GM21423 (cell line): Measurements from ENCODE around the gene THEMIS2.
A peak's percentile ranks its signal among the peaks of the same experiment; 100 is the strongest.
"Not testable (repeated sequence)": the region's sequence is repeated elsewhere in the genome, so short reads cannot be mapped to it uniquely, and the experiment has no call there.

Source experiments
- ATAC-seq: cut with Tn5 transposase; IDR thresholded peaks from one replicate; pipeline ENCODE4 v1.9.1; 2021; ENCODE audit warnings: mild to moderate bottlenecking, moderate library complexity; ENCODE audit not compliant: unreplicated experiment

The THEMIS2 gene

DNA sequence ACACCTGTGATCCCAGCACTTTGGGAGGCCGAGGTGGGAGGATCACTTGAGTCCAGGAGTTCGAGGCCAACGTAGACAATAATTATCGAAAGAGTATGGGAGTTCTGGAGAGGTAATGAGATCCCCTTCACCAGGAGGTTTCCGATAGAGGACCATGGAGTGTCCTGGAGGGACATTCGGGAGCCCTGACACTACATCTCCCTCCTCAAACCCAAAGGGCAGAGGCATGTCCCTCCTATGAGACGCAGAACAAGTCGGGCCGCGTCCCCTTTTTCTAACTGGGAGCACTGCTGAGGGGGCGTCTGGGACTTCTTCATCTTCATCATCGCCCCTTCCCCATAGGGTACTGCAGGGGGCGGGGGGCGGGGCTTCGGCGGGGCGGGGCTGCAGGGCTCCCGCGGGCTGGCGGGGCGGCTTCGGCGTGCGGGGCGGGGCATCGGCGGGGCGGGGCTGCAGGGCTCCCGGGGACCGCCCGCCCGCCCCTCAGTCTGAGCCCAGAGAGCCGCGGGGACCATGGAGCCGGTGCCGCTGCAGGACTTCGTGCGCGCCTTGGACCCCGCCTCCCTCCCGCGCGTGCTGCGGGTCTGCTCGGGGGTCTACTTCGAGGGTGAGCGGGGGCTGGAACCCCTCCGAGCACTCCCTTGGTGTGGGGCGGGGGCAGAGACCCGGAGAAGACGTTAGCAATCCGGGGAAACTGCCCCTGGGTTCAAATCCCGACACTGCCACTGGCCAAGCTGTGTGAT is at the start of gene THEMIS2:
Gene THEMIS2 (plus strand): TSS at position 486 of the 743 bp plus-strand sequence. CDS start 28 bp downstream, at position 514.
- ATAC-seq = peak; percentile 29

DNA sequence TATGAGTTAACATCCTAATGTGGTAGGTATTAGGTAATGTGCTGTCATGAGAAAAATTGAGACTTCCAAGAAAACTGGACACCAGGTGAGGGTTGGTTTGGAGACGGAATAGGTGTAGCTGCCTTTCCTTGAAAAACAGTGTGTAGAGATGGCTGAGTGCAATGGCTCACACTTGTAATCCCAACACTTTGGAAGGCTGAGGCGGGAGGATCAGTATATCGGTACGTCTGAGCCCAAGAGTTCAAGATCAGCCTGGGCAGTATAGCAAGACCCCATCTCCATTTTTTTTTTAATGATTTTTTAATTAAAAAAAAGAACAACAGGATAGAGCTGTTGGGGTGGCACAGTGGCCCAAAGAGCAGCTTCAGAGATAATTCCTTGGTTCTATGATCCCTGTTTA is 48.6 kb upstream of the THEMIS2 start:
- no peak for ATAC-seq

DNA sequence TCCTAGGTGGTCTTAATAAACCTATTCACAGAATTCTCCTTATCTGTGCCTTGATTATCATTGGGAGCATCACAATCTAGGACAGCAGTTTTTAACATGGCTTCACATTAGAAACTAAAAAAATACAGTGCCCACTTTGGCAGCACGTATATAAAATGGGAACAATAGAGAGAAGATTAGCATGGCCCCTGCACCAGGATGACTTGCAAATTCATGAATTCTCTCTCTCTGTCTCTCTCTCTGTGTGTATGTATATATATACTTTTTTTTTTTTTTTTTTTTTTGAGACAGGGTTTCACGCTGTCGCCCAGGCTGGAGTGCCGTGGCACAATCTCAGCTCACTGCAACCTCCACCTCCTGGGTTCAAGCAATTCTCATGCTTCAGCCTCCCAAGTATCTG is 47.9 kb upstream of the THEMIS2 start:
- ATAC-seq = no peak

DNA sequence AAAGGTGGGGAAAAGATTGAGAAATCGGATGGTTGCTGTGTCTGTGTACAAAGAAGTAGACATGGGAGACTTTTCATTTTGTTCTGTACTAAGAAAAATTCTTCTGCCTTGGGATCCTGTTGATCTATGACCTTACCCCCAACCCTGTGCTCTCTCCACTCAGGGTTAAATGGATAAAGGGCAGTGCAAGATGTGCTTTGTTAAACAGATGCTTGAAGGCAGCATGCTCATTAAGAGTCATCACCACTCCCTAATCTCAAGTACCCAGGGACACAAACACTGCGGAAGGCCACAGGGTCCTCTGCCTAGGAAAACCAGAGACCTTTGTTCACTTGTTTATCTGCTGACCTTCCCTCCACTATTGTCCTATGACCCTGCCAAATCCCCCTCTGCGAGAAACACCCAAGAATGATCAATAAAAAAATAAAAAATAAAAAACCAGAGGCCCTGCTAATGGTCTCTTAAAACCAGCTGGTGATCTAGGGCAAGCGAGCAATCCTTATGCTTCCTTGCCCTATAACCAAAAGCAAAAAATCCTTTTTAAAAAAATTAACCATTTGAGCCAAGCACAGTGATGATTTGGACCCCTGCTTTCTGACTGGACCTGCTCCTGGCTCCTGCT is 42.9 kb upstream of the THEMIS2 start:
- ATAC-seq = not testable (repeated sequence)

DNA sequence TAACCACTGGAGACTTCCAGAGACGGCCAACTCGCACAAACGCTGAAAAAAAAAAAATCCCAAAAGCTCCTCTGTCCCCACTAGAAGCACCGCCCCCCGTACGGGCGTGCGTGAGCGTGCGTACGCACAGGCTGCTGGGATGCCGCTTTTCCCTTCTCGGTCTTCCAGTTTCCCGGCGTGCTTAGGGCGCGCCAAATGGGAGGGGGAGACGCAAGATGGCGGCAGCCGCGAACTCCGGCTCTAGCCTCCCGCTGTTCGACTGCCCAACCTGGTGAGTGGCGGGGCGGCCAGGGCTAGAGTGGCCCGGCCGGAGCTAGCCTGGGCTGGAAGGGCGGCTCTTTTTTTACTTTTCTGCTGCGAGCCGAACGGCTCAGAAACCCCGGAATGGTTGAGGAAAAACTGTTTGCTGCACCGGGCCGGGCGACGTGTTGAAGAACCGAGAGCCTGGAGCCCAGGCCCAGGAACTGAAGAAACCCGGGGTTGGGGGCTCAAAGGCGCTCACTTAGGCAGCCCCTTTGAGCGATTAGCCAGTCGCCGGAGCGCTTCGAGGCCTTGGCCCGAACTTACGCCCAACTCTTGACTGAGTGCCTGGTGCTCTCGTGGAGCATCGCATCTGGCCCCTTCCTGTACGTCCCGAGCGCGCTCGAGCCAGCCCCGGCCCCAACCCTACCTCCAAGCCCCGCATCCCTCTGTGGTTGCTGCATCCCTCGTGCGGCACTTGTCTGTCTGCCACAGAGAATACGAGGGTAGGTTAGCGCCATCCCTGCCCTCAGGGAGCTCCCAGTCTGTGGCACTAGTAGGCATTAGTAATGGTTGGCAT is 41.5 kb upstream of the THEMIS2 start, which contains the start of gene PPP1R8:
Gene PPP1R8 (plus strand): TSS at position 162 of the 820 bp plus-strand sequence. CDS start 54 bp downstream, at position 216.
- peak; percentile 94 for ATAC-seq

DNA sequence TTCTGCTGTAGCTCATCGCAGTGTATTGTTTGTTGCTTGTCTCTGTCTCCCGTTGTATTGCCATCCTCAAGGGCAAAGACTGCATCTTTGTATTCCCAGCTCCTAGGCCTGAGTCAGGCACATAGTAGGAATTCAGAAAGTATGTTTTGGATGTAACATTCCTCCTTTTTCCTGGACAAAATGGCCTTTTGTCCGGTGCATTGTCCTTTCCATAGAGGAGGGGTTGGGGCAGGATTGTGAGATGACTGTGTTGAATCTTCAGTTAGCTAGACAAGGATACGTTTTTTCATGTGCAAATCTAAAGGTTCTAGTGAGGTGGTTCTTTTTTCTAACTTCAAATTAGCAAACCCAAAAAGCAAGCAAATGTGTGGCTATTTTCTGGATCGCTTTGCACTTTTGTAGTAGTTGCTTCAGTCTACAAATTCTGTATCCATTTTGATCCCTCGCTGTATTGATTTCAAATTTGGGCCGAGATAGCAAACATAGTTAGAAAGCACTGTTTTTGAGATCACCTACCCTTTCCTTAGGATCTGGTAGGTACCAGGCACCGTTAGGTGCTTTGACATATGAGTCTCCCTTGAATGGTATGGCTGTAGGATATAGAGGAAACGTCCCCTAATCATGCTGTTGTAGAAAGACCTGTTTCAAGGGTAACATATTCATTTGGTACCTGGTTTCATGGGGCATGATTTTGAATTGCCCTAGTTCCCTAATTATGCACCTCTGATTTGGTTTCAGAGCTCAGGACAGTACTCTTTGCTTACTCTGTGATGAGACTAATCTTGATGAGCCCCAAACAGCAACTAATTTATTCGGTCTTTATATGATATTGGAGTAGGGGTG is 40.6 kb upstream of the THEMIS2 start:
- no peak for ATAC-seq

DNA sequence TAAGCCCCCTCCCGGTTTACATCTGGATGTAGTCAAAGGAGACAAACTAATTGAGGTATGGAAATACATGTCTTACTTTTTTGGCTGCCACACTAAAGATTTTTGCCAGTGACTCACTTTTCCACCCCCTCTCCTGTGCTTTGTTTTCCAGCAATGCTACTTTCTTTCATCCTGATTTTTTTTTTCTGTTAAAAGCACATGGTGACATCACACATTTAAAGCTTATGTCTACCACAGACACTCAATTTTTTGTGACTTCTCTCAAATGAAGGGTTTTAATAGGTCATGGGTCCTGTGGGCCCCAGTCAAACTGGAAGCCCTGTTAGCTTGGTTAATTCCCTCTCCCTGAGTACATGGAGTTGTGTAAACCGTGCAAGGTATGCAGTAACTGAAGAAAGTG is 39.6 kb upstream of the THEMIS2 start:
- ATAC-seq = no peak

DNA sequence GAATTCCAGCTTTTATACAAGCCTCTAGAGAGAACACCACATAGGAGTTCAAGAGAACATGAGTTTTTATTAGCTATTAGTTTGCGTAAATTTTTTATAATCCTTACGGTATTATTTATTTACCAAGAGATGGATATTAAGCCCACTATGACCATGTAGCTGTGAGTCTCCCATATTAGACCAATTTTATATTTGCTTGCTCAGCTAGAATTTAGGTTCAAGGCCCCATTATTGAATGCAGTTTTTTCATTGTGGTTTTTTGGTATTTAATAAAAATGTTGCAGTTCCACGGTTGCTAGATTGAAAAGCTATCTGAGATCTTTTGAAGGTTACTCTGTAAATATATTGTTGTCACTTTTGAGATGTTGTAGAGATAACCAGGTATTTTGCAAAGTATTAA is 38.9 kb upstream of the THEMIS2 start:
- ATAC-seq = no peak

DNA sequence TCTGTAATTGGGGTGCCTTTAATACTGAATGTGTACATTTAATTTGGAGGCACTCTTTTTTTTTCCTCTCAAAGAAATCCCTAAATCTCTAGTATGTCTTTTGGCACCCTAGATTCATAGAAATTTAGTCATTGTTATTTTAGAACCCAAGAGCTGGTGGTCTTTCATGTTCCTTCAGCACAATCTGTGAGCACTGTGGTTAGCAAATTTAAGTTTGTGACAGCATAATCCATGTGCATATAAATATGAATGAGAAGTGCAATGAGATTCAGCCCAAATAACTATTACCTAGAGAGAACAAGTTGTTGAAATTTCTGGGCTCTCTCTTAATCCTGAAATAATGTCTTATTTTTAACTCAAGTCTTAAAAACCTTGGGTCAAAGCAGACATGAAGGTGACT is 37.3 kb upstream of the THEMIS2 start:
- ATAC-seq = no peak

DNA sequence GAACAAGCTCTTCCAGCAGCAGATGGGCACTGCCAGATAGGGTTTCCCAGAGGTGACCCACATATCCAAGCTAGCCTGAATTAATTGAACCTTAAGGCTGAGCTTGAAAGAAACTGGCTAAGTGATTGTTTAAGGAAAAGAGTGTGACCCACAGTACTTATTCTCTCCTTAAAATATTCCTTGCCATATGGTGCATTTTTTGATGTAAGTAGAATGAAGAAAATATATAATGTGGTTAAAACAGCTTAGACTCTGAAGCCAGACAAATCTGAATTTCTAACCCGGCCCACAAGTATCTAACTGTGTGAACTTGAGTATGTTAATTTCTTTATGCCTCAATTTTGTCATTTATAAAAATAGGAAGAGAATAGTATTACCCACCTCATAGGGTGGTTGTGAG is 36.8 kb upstream of the THEMIS2 start:
- ATAC-seq = no peak

DNA sequence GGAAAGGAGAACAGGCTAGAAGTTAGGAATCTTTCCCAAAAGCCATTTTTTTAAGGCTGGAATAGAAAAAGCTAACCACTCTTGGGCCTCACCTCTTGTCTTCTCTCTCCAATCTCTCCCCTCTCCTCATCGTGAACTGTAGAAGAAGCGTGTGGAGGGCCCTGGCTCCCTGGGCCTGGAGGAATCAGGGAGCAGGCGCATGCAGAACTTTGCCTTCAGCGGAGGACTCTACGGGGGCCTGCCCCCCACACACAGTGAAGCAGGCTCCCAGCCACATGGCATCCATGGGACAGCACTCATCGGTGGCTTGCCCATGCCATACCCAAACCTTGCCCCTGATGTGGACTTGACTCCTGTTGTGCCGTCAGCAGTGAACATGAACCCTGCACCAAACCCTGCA is 22.4 kb upstream of the THEMIS2 start:
- ATAC-seq = no peak

DNA sequence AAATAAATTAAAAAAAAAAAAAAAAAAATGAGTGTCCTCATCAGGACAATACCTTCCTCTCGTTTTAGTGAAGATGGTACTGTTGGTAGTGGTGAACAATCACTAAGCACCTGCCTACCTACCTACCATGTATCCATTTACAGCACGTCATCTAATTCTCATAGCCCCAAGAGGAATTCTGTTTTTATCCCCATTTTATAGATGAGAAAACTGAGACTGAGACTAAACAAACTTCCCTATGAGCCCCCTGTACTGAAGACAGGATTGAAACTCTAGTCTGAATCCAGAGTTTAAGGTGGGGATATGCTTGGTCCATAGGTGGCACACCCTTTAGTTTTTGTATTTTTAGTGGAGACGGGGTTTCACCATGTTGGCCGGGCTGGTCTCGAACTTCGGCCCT is 17.3 kb upstream of the THEMIS2 start:
- no peak for ATAC-seq

DNA sequence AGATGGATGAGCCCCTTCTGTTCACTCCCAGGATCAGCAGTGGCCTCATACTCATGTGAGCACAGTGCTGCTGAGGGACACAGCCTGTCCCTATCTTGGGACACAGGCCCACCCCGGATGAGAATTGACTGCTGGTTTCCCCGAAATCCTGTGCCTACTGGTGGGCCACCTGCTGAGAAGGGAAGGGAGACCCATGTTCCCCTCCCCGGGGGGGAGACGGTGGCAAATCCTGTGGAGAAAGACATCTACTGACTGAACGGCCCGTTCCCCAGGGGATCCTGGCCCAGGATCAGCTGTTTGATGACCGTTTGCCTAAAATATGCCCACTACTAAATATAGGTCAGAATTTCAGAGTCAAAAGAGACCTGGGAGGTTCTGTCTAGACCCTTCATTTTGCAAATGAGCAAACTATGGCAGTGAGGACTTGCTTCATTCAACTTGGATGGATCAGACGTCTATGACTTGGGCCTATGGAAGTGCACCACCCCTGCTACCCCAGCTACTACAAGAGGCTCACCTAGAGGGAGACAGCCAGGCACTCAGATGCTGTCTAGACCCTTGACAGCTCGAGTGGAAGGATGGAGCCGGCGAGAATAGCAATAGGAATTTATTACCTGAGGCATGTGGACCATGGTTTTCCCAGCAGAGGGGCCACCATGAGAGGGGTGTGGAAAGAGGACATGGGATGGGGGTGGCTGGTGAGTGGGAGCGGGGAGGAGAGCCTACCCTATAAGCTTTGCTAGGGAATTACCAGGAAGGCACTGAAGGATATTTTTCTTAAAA is 15.6 kb upstream of the THEMIS2 start:
- no peak for ATAC-seq

DNA sequence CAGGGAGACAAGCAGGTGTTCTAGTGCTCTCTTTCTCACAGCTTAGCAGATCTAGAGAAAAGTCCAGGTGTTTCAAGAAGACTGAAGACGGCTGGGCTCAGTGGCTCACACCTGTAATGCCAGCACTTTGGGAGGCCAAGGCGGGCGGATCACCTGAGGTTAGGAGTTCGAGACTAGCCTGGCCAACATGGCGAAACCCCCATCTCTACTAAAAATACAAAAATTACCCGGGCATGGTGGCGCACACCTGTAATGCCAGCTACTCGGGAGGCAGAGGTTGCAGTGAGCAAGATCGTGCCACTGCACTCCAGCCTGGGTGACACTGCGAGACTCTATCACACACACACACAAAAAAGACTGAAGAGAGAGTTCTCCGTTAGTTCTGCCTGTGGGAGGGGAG is 14.8 kb upstream of the THEMIS2 start:
- not testable (repeated sequence) for ATAC-seq

DNA sequence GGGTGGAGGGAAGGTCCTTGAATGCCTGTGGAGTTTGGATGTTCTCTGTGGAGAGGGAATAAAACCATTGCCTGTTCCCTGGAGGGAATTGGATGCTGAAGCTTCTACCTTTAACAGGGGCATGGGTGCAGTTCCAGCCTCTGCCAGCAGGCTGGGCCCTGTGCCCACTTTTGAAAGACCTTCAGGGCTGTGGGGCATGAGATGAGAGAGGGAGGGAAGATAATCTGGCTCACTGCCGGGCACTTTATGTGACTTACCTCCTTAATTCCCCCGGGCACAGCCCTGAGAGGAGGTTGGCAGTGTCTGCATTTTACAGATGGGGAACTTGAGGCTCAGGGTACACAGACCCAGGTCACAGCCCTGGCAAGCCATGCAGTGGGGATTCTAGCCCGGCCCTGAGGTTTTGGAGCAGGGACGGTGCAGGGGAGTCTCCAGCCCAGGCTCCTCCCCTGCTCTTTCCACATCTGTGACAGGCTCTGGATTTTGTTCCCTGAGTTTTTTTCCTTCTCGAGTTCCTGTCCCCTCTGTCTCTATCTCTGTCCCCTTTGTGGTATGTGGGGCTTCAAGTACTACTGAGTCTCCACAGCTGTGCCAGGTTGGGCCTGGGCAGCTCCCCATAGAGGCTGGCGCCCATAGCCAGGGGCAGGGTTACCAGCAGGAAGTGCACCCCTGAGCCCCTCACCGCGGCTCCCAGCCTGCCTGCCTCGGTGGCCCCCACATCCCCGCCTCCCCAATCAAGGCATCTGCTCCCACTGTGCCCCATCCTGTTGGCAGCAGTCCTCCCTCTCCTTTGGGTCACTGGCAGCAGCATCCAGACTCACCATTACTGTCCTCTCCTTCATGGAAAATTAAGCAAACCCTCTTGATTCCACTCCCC is 14.0 kb upstream of the THEMIS2 start:
- peak; percentile 63 for ATAC-seq

DNA sequence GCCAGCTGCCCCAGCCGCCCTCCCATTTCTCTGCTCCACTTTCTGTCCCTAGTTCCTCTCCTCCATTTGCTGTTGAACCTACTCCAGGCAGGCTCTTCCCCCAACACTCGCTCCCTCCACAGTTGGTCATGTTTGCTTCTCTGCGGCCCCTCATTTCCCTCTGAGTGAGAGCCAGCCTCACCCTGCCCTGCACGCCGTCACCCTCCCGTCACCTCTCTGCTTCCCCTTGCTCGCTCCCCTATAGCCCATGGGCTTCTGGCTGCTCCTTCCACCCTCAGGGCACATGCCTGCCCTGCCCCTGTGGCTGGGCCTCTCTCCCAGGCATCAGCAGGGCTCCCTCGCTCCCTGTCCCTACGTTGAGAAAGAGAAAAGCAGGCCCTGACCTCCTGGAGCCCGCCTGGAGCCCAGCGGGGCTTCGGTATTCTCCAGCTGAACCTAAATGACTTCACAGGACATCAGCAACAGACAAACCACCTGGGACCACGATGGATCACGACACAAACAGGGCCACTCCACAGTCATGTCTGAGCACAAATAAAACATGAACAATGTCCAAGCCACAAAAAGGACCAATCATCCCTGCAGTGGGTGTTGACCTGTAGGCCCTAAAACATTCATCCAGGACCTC is 13.3 kb upstream of the THEMIS2 start:
- ATAC-seq = no peak

DNA sequence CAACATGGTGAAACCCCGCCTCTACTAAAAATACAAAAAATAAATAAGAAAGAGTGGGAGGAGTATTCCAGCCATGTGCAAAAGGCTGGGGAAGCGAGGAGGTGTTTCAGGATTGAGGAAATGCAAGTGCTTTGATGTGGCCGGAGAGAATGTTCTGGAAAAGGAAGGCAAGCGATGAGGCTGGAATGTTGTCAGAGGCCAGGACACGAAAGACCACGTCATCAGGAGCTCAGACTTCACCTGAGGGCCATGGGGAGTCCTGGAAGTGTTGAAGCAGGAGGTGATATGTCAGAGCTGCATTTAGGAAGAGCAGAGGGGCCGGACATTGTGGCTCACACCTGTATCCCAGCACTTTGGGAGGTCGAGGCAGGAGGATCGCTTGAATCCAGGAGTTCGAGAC is 10.9 kb upstream of the THEMIS2 start:
- ATAC-seq = no peak

DNA sequence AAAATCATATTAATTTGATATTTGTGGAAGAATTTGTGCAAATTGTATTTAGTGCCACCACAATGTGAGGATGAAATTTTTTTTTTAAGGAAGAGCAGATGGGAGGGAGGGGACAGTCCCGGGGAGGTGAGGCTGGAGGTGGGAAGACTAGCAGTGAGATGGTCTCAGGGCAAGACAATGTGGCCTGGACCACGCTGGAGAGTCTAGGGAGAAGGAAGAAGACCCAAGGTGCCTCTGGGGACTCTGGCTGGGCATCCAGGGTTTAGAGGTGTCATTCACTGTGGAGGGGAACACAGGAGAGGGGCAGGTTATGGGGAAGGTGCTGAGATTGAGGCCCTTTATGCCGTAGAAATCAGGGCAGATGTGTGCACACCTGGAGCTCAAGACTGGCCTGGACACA is 10.3 kb upstream of the THEMIS2 start:
- no peak for ATAC-seq
